Measurements from ENCODE around the gene ACVR1.

The ACVR1 gene

GRCh38 chr2:157856187-157856515 lies 20.0 kb downstream of the ACVR1 start:
- DNase-seq (ENCODE audit: low read depth in 2 of 2), result no peak

GRCh38 chr2:157853820-157854219 lies 22.3 kb downstream of the ACVR1 start:
- no peak for DNase-seq (ENCODE audit: low read depth in 2 of 2)

GRCh38 chr2:157853211-157853610 lies 22.9 kb downstream of the ACVR1 start:
- DNase-seq (ENCODE audit: low read depth in 2 of 2), result no peak

- DNase-seq (ENCODE audit: low read depth in 2 of 2), result no peak
Observed at GRCh38 chr2:157849591-157849990, 26.5 kb downstream of the ACVR1 start.

GRCh38 chr2:157848213-157848612 lies 27.9 kb downstream of the ACVR1 start:
- DNase-seq (ENCODE audit: low read depth in 2 of 2), result no peak

GRCh38 chr2:157845081-157845480 lies 31.0 kb downstream of the ACVR1 start:
- no peak for DNase-seq (ENCODE audit: low read depth in 2 of 2)

- DNase-seq (ENCODE audit: low read depth in 2 of 2), result no peak
Observed at GRCh38 chr2:157843935-157844334, 32.2 kb downstream of the ACVR1 start.

GRCh38 chr2:157843081-157843480 lies 33.0 kb downstream of the ACVR1 start:
- DNase-seq (ENCODE audit: low read depth in 2 of 2), result no peak

- no peak for DNase-seq (ENCODE audit: low read depth in 2 of 2)
Observed at GRCh38 chr2:157842106-157842879, 33.8 kb downstream of the ACVR1 start.

- DNase-seq (ENCODE audit: low read depth in 2 of 2), result no peak
Observed at GRCh38 chr2:157841485-157841884, 34.6 kb downstream of the ACVR1 start.

- no peak for DNase-seq (ENCODE audit: low read depth in 2 of 2)
Observed at GRCh38 chr2:157840568-157841156, 35.5 kb downstream of the ACVR1 start.

- DNase-seq (ENCODE audit: low read depth in 2 of 2), result no peak
Observed at GRCh38 chr2:157839822-157840221, 36.3 kb downstream of the ACVR1 start.

GRCh38 chr2:157839162-157839801 lies 36.8 kb downstream of the ACVR1 start:
- DNase-seq (ENCODE audit: low read depth in 2 of 2), result no peak

GRCh38 chr2:157838442-157839161 lies 37.5 kb downstream of the ACVR1 start:
- DNase-seq (ENCODE audit: low read depth in 2 of 2), result no peak

GRCh38 chr2:157837851-157838441 lies 38.2 kb downstream of the ACVR1 start:
- no peak for DNase-seq (ENCODE audit: low read depth in 2 of 2)

- no peak for DNase-seq (ENCODE audit: low read depth in 2 of 2)
Observed at GRCh38 chr2:157836531-157836930, 39.6 kb downstream of the ACVR1 start.

- no peak for DNase-seq (ENCODE audit: low read depth in 2 of 2)
Observed at GRCh38 chr2:157835425-157835824, 40.7 kb downstream of the ACVR1 start.

- DNase-seq (ENCODE audit: low read depth in 2 of 2), result no peak
Observed at GRCh38 chr2:157835006-157835405, 41.1 kb downstream of the ACVR1 start.

GRCh38 chr2:157833721-157834120 lies 42.4 kb downstream of the ACVR1 start:
- no peak for DNase-seq (ENCODE audit: low read depth in 2 of 2)

GRCh38 chr2:157831573-157832315 lies 44.4 kb downstream of the ACVR1 start:
- no peak for DNase-seq (ENCODE audit: low read depth in 2 of 2)

Measured in stimulated activated CD8-positive, alpha-beta memory T cell treated with anti-CD3 and anti-CD28 coated beads, Interleukin-2, amount 100 ng/mL, for 48 hours (primary cell).